ENCODE data around the gene MDFIC.

MDFIC gene

DNA sequence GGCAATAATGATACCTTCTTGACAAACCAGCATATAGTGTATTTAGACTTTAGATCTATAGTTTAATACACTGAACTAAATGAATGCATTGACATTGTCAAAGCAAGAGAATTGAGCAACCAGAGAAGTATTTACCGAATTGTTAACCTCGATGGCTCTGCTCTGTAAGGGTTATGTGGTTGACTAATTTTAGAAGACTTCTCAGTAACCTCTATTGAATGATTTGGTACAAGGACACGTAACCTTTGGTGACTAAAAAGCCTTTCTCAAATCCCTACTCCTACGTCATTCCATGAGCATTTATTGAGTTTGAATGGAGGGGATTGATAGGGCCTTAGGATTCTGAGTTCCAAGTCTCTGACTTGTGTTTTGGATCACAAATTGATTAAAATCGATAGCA lies 67.6 kb downstream of the MDFIC start:
- H3K4me1 ChIP-seq (ENCODE audit: insufficient read depth, insufficient read length): no peaks in the 10 kb centered on the region
- H3K9ac ChIP-seq (ENCODE audit: insufficient read length, low read depth): no peak overlapping the region
- H3K9me3 ChIP-seq (ENCODE audit: insufficient read depth, low read length): no peaks in the 10 kb centered on the region
- TF ChIP-seq YY1 (IDR thresholded peaks at IDR 0.05; ENCODE audit: insufficient read depth, insufficient read length) (no peak), ZNF274 (IDR thresholded peaks at IDR 0.05; ENCODE audit: low read depth, low read length) (no peak), SUZ12 (IDR thresholded peaks at IDR 0.05; ENCODE audit: extremely low read depth, insufficient read depth, insufficient read length) (no peak)
- no peaks in the 10 kb centered on the region for H3K36me3 ChIP-seq (ENCODE audit: insufficient read depth, insufficient read length, low read length)
- no peaks in the 10 kb centered on the region for H3K27me3 ChIP-seq (ENCODE audit: insufficient read depth, insufficient read length)
- H3K4me3 ChIP-seq (ENCODE audit: insufficient read length, low read depth): no peak overlapping the region
- DNase-seq (ENCODE audit: low read depth, low spot score): no peak

DNA sequence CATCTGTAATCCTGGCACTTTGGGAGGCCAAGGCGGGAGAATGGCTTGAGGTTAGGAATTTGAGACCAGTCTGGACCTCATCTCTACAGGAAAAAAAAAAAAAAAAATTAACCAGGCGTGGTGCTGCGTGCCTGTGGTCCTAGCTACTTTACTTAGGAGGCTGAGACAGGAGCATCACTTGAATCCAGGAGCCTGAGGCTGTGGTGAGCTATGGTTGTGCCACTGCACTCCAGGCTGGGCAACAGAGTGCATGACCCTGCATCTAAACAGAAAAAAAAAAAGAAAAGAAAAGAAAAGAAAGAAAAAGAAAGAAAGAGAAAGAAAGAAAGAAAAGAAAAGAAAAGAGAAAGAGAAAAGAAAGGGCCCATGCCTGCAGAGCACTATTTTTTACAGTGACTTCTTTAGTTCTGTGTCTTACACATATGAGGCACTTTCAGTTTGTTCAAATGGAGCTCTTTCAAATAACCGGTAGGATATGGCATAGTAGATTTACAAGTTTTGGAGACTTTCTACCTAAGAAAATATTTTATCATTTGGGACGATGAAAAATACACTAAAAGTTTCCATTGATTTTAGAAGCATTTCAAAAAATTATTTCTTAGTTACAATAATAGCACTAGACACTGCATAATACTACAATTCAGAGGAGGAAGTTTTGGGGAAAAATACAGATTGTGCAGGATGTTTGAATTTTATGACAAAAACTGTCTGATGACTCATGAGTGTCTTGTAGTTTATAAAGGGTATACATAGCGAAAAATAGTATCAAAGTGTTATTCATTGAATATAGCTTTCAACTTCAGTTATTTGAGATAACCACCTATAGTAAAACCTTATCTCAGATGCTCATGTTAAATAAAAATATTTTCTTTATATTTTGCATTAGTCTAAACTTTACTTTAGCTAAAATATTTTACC lies 75.9 kb downstream of the MDFIC start:
- H3K36me3 ChIP-seq (ENCODE audit: insufficient read depth, insufficient read length, low read length): no peaks in the 10 kb centered on the region
- H3K27me3 ChIP-seq (ENCODE audit: insufficient read depth, insufficient read length): no peaks in the 10 kb centered on the region
- no peak overlapping the region for H3K4me3 ChIP-seq (ENCODE audit: insufficient read length, low read depth)
- no peaks in the 10 kb centered on the region for H3K4me1 ChIP-seq (ENCODE audit: insufficient read depth, insufficient read length)
- no peaks in the 10 kb centered on the region; the same call in 1 of the 2 replicates for H3K9me3 ChIP-seq (ENCODE audit: insufficient read depth, low read length)
- no peak overlapping the region for H3K9ac ChIP-seq (ENCODE audit: insufficient read length, low read depth)
- TF ChIP-seq YY1 (IDR thresholded peaks at IDR 0.05; ENCODE audit: insufficient read depth, insufficient read length): no peak
- no peak for TF ChIP-seq ZNF274 (IDR thresholded peaks at IDR 0.05; ENCODE audit: low read depth, low read length)
- TF ChIP-seq SUZ12 (IDR thresholded peaks at IDR 0.05; ENCODE audit: extremely low read depth, insufficient read depth, insufficient read length): no peak
- DNase-seq (ENCODE audit: low read depth, low spot score): no peak

DNA sequence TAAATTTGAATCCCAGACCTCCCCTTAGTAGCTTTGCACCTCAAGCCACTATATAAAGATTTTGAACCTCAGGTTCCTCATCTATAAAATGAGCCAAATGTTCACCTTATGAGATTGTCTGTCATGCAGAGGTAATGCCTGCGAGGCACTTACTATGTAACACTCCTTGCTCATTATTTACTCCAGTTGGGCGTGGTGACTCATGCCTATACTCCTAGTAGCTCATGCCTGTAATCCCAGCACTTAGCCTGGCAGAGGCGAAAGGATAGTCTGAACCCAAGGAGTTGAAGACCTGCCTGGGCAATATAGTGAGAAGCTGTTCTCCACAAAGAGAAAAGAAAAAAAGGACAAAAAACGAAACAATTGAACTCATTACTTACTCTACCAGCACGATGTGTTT lies 82.2 kb downstream of the MDFIC start:
- Histone ChIP-seq H3K4me1 (ENCODE audit: insufficient read depth, insufficient read length) (no peaks in the 10 kb centered on the region), H3K9me3 (ENCODE audit: insufficient read depth, low read length) (no peaks in the 10 kb centered on the region), H3K27me3 (ENCODE audit: insufficient read depth, insufficient read length) (no peaks in the 10 kb centered on the region), H3K36me3 (ENCODE audit: insufficient read depth, insufficient read length, low read length) (no peaks in the 10 kb centered on the region), H3K9ac (ENCODE audit: insufficient read length, low read depth) (no peak overlapping the region), H3K4me3 (ENCODE audit: insufficient read length, low read depth) (no peak overlapping the region)
- no peak for DNase-seq (ENCODE audit: low read depth, low spot score)
- no peak for TF ChIP-seq ZNF274 (IDR thresholded peaks at IDR 0.05; ENCODE audit: low read depth, low read length)
- no peak for TF ChIP-seq SUZ12 (IDR thresholded peaks at IDR 0.05; ENCODE audit: extremely low read depth, insufficient read depth, insufficient read length)
- TF ChIP-seq YY1 (IDR thresholded peaks at IDR 0.05; ENCODE audit: insufficient read depth, insufficient read length): no peak

GRCh38 chr7:115005251-115005650 lies 83.4 kb downstream of the MDFIC start:
- no peaks in the 10 kb centered on the region for H3K27me3 ChIP-seq (ENCODE audit: insufficient read depth, insufficient read length)
- no peak overlapping the region for H3K4me3 ChIP-seq (ENCODE audit: insufficient read length, low read depth)
- H3K9me3 ChIP-seq (ENCODE audit: insufficient read depth, low read length): no peaks in the 10 kb centered on the region
- H3K4me1 ChIP-seq (ENCODE audit: insufficient read depth, insufficient read length): no peaks in the 10 kb centered on the region
- no peak for TF ChIP-seq SUZ12 (IDR thresholded peaks at IDR 0.05; ENCODE audit: extremely low read depth, insufficient read depth, insufficient read length)
- H3K9ac ChIP-seq (ENCODE audit: insufficient read length, low read depth): no peak overlapping the region
- H3K36me3 ChIP-seq (ENCODE audit: insufficient read depth, insufficient read length, low read length): no peaks in the 10 kb centered on the region
- no peak for DNase-seq (ENCODE audit: low read depth, low spot score)

DNA sequence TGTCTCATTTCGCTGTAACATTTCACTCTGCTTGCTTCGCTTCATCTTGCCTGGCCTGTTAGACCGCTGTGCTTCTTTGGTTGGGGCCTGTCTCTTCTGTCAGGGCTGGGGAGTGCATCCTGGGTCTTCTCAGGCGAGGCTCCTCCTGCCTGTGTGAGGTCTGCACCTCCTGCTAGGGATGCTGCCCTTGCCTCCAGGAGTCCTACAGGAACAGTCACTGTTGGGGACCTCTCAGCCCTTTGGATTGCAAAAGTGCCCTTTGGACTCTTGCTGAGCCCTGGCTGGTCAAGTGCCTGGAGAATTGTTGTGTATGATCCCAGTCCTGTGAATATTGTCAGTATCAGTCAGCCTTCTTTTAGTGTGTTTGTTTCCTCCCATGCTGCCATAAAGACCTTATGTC lies 84.1 kb downstream of the MDFIC start:
- DNase-seq (ENCODE audit: low read depth, low spot score): peak; percentile 51
- TF ChIP-seq YY1 (IDR thresholded peaks at IDR 0.05; ENCODE audit: insufficient read depth, insufficient read length): no peak
- TF ChIP-seq ZNF274 (IDR thresholded peaks at IDR 0.05; ENCODE audit: low read depth, low read length): no peak
- TF ChIP-seq SUZ12 (IDR thresholded peaks at IDR 0.05; ENCODE audit: extremely low read depth, insufficient read depth, insufficient read length): no peak
- H3K36me3 ChIP-seq (ENCODE audit: insufficient read depth, insufficient read length, low read length): no peaks in the 10 kb centered on the region
- H3K9ac ChIP-seq (ENCODE audit: insufficient read length, low read depth): no peak overlapping the region
- H3K9me3 ChIP-seq (ENCODE audit: insufficient read depth, low read length): no peaks in the 10 kb centered on the region
- no peaks in the 10 kb centered on the region for H3K27me3 ChIP-seq (ENCODE audit: insufficient read depth, insufficient read length)
- H3K4me1 ChIP-seq (ENCODE audit: insufficient read depth, insufficient read length): no peaks in the 10 kb centered on the region
- H3K4me3 ChIP-seq (ENCODE audit: insufficient read length, low read depth): no peak overlapping the region

DNA sequence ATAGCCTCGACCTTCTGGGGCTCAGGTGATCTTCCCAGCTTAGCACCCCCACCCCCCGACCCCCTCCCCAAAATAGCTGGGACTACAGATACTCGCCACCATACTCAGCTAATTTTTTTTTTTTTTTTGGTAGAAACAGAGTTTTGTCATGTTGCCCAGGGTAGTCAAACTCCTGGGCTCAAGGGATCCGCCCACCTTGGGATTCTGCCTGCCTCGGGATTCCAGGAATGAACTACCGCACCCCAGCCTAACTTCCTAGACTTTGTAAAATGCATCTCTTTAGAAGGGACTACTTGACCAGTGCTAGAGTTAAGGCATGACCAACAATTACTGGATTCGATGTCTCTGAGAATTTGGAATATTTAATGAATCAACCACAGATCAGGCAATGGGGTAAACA lies 85.9 kb downstream of the MDFIC start:
- Histone ChIP-seq H3K36me3 (ENCODE audit: insufficient read depth, insufficient read length, low read length) (no peaks in the 10 kb centered on the region), H3K27me3 (ENCODE audit: insufficient read depth, insufficient read length) (no peaks in the 10 kb centered on the region), H3K9ac (ENCODE audit: insufficient read length, low read depth) (no peak overlapping the region), H3K9me3 (ENCODE audit: insufficient read depth, low read length) (no peaks in the 10 kb centered on the region), H3K4me1 (ENCODE audit: insufficient read depth, insufficient read length) (no peaks in the 10 kb centered on the region), H3K4me3 (ENCODE audit: insufficient read length, low read depth) (no peak overlapping the region)
- TF ChIP-seq YY1 (IDR thresholded peaks at IDR 0.05; ENCODE audit: insufficient read depth, insufficient read length) (no peak), SUZ12 (IDR thresholded peaks at IDR 0.05; ENCODE audit: extremely low read depth, insufficient read depth, insufficient read length) (no peak), ZNF274 (IDR thresholded peaks at IDR 0.05; ENCODE audit: low read depth, low read length) (no peak)
- DNase-seq (ENCODE audit: low read depth, low spot score): no peak

- H3K4me1 ChIP-seq (ENCODE audit: insufficient read depth, insufficient read length): no peaks in the 10 kb centered on the region
- no peak overlapping the region for H3K9ac ChIP-seq (ENCODE audit: insufficient read length, low read depth)
- no peaks in the 10 kb centered on the region for H3K9me3 ChIP-seq (ENCODE audit: insufficient read depth, low read length)
- H3K27me3 ChIP-seq (ENCODE audit: insufficient read depth, insufficient read length): no peaks in the 10 kb centered on the region
- no peaks in the 10 kb centered on the region for H3K36me3 ChIP-seq (ENCODE audit: insufficient read depth, insufficient read length, low read length)
- H3K4me3 ChIP-seq (ENCODE audit: insufficient read length, low read depth): no peak overlapping the region
- DNase-seq (ENCODE audit: low read depth, low spot score): no peak
- TF ChIP-seq ZNF274 (IDR thresholded peaks at IDR 0.05; ENCODE audit: low read depth, low read length) (no peak), YY1 (IDR thresholded peaks at IDR 0.05; ENCODE audit: insufficient read depth, insufficient read length) (no peak), SUZ12 (IDR thresholded peaks at IDR 0.05; ENCODE audit: extremely low read depth, insufficient read depth, insufficient read length) (no peak)
These were observed 86.7 kb downstream of the MDFIC start for GRCh38 chr7:115008465-115009114.
